RCC 7860 (cell line): ENCODE data around the gene CHD1.

Source experiments
- DNase-seq: peaks from one replicate; pipeline ENCODE4 v3.0.0-alpha.2; 2015; ENCODE audit warnings: low spot score
- FAIRE-seq: peaks from 2 replicates; lab custom pipeline; 2012; peaks lifted over from hg19 to GRCh38; lab: Jason Lieb, UNC

Gene CHD1

DNA sequence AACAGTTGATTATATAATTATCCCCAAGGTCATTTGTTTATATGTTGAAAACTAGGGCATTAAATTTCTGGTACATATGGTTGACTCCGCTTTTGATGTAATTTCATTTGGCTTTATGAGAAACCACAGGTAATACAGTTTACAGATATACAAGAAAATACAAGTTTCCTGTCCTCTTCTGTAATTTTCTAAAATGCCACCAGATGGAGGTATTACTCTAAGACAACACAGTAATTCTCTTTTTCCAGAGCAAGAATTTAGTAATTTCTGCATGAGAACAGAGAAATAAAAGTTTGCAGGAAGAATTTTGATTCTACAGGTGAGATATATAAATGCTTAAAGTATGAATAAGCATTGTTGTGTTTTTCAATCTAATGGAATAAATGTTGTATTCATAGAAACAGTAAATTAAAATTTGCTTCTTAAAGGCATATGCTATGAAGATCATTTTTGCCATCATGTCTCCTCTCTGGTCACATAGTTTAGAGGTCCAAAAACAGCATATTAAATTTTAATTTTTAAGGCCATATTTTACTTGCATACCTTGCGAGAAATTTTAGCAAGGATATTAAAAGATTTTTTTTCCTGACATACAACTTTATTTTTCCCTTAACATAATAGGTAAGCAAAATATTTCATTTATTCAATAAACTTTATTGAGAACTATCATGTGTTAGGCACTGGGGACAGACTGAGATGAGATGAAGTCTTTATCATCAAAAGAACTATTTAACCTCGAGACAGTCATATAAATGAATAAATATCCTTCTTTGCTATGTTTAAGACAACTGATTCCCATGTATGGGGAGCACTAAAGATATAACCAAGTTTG is 22.7 kb downstream of the CHD1 start:
- FAIRE-seq (peak; percentile 58), DNase-seq (peak; percentile 7)

DNA sequence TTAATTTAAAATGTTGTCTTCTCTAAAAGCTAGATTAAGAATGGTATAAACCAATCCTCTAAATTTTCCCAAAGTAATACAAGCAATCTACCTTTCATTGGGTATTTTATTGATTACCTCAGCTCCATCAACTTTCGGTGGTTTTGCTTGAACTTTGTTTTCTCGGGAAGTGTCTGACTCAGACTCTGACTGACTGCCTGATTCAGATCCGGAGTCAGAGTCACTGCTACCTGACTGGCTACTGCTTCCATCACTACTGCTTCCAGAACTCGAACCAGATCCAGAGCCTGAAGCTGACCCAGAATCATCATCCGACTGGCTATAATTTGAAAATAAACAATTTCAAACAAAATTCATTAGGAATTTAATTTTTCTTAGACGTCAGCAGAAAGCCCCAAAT is 24.0 kb downstream of the CHD1 start:
- peak; percentile 30 for DNase-seq
- no peak for FAIRE-seq

DNA sequence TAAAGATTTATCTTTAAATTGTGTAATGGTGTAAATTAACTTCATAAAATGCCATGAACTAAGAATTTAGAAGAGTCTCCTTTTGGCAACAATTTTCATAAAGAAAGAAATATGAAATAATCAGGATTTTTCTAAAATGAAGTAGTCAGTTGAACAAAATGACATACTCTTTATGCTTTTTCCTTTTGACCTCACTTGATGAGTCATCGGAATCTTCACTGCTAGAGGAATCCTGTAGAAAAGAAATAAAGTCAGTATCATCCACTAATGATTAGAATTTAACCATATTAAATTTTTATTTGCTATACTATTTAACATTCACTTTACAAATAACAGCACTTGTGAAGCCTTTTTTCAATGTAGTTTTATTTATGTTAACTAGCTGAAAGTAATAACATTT is 26.1 kb downstream of the CHD1 start:
- FAIRE-seq (peak; percentile 32), DNase-seq (no peak)

DNA sequence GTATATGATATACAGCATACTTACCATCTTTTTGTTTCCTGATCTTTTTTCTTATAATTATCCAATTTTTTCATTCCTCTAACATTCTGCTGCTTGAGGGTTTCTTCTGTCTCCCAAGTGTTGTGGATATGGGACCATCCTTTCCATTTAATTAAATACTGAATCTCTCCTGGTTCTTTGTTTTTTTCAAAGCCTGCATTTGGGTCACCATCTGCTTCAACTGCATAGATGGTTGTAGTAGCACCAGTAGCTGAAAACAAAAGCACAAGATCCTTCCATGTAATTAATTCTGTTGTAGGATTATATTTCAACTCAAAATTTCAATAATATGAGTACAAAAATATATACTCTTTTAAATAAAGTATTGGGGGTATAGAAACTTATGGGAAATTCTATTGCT is 29.4 kb downstream of the CHD1 start:
- FAIRE-seq (no peak), DNase-seq (no peak)

DNA sequence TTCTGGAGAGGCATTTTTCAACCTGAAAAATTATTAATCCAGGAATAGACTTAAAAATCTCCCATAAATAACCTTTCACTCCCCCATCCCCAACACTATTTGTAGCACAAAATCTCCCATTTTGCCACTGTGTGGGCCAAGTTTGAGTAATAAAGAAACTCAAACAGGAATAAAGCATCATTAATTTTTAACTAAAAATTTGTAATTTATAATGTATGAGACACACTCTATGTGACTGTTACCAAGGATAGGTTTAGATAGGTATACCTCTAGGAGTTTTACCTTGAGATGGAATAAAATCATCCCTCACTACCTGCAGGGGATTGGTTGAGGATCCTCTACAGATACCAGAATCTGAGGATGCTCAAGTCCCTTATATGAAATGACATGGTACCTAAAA is 30.1 kb downstream of the CHD1 start:
- no peak for FAIRE-seq
- no peak for DNase-seq

DNA sequence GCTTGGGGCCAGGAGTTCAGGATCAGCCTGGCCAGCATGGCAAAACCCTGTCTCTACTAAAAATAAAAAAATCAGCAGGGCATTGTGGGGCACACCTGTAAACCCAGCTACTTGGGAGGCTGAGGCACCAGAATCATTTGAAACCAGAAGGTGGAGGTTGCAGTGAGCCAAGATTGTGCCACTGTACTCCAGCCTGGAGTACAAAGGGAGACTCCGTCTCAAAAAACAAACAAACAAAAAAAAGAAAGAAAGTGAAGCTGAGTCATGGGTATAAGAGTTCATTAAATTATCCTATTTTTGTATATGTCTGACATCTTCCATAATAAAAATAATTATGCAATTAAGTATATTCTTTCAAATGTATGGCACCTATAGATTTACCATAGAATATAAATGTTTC is 37.2 kb downstream of the CHD1 start:
- no peak for FAIRE-seq
- no peak for DNase-seq

DNA sequence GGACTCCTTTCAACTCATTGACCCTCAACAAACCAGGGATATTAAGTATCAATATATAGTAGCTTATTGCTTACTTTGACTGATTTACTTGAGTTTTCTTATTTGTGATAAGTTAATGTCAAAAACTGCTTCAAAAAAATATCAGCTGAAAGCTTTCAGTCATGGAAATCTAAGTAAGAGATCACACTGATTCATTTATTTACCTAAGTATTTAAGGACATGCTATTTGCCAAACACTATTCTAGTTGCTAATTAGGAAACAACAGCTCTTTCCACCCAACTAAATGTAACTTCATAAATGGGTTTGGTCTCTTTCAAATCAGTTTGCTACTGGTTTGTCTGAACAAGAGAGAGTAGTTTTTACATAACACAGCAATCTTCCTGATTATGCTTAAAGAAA is 48.2 kb downstream of the CHD1 start:
- FAIRE-seq, result no peak
- no peak for DNase-seq

DNA sequence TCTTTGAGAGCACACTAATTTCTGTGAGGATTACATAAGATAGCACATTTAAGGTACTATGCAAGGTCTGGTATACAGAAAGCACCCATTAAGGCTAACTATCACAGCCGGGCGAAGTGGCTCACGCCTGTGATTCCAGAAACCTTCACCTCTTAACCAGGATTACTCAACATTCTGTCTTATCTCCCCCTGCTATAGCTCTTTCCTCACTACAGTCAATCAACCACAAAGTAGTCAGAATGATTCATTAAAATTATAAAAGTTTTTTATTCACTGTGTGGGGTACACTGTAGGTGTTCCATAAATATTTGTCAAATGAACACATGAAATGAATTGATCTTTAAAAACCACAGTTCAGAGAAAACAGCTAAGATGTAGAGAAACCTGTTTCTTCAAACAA is 48.7 kb downstream of the CHD1 start:
- DNase-seq, result peak; percentile 22
- FAIRE-seq, result peak; percentile 28

DNA sequence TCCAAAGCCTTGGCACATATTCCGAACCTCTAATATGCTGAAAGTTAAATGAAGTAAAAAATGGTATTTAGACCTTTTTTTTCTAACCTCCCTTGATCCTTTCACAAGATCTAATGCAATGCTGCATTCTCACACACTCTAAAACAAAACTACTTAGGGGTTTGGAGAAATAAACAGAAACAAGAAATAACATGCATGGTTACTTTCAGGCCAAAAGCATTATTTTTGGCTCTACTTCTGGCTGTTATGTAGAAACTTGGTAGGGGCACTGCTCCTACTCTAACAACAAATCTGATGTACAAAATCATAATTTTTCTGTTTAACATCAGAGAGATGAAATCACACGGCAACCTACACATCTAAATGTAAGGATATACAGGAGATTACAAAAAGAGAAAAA is 51.2 kb downstream of the CHD1 start:
- FAIRE-seq (no peak), DNase-seq (no peak)

DNA sequence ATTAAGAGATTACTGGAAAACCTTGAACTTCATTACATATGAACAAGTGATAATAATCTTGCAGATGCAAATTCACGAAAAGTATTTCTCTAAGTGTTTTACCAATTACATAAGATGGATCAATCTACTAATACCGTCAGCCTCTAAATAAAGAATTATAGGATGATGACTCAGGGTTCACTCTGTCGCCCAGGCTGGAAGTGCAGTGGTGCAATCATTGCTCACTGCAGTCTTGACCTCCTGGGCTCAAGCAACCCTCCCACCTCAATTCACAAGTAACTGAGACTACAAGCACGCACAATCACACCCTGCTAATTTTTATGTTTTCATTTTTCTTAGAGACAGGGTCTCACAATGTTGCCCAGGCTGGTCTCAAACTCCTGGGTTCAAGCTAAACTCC is 56.1 kb downstream of the CHD1 start:
- peak; percentile 12 for DNase-seq
- no peak for FAIRE-seq

DNA sequence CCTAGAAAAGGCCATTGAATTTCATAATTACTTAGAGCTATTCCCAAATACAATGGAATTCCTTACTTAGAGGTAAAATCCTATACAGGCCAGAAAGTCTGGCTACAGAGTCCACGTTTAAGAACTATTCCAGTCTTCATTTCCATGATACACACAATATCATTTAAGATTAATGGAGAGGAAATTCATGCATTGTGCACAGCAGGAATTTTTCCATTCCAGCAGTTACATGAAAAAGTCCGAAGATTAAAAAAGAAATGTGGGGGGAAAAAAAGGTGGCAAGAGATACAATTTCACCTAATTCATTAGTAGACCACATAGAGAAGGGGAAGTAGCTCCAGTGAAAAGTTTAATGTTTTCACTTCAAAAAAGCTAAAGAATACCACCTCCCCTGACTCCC is 63.1 kb downstream of the CHD1 start:
- DNase-seq (no peak), FAIRE-seq (peak; percentile 20)

DNA sequence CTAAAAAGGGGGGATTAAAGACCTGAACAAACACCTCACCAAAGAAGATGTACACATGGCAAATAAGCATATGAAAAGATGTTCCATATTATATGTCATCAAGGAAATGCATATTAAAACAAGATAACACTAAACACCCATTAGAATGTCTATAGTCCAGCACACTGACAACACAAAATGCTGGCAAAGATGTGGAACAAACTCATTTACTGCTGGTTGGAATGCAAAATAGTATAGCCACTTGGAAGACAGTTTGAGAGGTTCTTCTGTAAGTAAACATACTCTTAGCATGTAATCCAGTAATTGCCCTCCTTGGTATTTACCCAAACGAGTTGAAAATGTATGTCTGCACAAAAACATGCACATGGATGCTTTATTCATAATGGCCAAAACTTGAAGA is 81.8 kb downstream of the CHD1 start:
- FAIRE-seq, result no peak
- no peak for DNase-seq

DNA sequence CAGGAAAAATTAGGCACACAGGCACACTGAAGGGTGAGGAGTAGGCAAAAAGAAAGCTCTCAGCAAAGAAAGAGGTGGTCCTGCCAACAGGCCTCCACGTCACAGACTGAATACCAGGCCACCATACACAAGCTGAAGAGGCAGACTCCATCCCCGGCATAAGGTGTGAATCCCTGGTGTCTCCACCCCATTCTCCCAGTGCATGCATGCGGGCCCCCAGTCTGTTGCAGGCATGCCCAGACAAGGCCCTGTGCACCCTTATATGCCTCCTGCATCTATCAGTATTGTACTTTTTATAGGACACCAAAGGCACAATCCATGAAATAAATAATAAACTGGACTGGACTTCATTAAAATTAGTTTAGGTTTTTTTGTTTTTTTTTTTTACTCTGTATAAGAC is 82.3 kb downstream of the CHD1 start:
- DNase-seq (no peak), FAIRE-seq (no peak)

DNA sequence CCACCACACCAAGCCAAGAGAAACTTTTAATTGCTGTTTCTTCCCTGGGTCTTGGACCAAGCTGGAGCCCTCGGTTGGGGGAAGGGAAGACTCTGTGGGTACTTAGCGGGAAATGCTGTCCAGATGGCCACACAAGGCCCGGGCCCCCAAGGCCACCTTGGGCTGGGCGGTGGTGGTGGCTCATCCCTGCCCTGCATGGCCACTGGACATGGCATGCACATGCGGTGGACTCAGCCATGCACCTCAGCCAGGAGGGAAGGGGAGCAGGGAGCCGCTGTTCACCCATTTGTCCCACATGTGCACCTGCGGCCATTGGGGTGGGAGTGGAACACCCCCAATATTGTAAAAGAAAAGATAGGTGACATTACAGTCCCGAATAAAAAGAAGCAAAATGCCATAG is 82.9 kb downstream of the CHD1 start:
- DNase-seq, result no peak
- no peak for FAIRE-seq

DNA sequence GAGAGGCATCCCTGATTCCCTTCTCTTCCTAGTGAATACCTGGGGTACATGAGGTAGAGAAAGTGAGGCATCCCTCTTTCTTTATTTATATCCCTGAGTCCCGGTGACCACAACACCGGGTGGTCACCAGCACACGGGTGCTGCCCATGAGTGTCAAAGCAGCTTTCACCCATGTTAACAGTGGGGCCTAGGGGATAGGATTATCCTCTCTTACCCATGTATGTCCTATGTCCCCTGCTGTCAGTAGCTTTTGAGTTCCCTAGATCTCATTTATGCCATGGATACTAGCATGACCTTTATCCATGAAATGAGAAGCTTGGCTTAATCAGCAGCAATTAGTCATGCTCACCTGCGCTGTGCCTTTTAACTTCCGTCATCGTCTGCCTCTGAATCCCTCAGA is 83.9 kb downstream of the CHD1 start:
- FAIRE-seq (no peak), DNase-seq (no peak)

DNA sequence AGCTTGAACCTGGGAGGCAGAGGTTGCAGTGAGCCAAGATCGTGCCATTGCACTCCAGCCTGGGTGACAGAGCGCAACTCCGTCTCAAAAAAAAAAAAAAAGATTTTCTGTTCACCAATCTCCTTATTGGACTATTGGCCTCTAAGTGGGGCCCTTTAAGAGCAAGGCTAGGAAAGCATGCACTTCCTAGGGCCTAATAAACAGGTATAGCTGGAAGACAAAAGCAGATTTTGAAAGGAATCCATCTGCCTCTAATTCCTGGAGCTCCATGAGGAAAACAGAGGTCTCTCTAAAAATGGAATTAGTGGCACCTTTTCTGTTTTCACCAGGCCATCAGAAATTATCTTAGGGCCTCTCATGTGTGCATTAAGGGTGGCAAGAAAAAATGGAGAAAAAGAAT is 85.3 kb downstream of the CHD1 start:
- FAIRE-seq, result no peak
- no peak for DNase-seq

DNA sequence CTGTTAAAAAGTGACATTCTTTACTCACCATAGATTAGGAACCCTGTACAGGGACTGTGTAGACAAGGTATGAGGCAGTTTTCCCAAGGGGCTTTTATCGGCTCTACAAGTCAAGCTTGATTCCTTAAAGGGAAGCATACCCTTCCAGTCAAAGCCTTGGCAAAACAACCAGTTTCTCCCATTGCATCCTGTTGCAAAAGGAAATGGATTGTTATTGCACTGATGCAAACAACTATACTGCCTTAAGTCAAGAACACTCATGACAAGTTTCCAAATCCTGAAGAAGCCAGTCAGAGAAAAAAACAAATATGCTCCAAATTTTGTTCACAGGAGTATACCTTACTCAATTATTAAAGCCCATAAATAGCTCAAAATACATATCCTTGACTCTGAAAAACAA is 87.9 kb downstream of the CHD1 start:
- DNase-seq (no peak), FAIRE-seq (no peak)

DNA sequence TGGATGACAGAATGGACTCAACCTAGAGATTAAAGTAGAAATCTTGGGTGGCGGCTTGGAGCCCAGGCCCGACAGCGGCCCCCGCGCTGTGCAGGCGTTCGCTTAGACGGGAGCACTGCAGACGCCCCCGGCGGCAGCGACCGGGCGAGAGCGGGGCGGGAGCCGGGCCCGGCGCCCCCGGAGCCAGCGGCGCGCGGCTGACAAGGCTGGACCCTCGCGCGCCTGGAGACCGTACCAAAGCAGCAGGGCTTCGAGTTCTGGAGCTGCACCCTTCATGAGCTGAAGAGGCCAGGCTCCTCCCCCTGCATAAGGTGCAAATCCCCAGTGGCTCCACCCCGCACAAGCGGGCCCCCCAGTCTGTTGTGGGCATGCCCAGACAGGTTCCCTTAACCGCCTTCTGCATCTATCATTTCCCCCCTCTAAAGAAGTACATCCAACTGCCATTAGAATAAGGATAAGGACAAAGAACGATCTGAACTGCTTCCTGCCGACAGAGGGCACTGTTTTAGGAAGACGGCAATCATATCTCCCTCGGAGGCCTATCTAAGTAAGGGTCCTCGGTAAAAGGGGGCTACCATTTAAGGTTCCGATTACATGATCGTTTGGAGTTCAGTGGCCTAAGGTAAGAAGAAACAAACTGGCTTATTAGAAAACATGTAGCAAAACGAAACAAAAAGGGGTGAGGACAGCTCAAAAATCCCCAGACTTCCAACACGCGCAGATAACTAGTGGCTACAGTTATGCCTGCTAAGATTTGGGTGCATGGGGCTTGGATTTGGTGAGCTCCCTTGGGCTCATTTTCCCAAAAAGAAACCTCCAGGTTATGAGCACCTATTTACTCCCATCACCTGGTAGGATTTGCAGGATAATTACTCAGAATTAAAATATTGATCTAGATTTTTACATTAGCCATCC is 89.1 kb downstream of the CHD1 start:
- DNase-seq, result no peak
- FAIRE-seq, result no peak

DNA sequence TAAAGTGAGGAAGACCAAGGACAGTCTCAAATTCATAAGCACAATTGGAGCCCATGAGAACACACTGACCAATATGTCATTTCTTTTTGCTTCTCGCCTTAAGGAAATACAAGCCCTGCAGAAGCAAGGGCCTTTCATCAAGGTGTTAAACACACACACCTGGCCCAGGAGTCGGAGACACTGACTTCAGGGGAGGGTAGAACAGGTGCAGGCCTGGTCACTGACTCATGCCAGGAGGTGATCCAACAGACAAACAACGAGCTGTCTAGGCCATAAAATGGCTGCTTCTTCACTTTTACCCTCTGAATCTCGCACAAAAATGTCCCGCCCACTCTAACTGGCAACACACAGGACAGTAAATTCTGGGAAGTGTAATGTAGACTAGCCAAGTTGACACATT is 92.6 kb downstream of the CHD1 start:
- no peak for DNase-seq

DNA sequence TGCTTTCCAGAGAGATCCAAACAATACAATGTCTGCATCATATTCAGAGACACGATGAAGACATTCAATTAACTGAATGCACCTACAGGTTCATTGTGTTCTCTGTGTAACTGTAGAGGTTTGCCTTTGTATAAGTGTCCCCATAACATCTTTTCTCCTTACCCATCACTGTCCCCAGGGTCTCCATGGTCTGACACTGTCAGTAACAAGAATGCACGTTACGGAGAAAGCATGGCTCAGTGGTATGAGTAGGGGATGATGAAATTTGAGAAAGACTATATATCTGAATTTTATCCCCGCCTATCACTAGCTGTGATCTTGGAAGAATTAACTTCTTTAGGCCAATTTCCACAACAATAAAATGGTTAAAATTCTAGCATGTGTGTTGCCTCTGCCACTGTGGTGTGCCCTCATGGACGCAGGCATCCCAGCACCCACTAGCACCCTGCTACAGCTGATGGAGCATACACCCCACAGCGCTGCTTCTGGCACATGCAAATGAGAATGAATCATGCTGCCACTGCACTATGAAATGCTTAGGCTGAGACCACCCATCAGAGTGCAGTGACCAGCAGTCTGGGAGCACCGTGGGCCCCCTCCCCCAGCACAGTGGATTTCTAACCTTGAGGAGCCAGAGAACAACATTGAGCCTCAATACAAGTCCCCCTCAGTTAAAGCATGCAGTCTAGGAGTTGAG is 101.1 kb downstream of the CHD1 start:
- DNase-seq (no peak), FAIRE-seq (no peak)

More for the DNA sequence above, 92.6 kb downstream of the CHD1 start:
- FAIRE-seq, result no peak

DNA sequence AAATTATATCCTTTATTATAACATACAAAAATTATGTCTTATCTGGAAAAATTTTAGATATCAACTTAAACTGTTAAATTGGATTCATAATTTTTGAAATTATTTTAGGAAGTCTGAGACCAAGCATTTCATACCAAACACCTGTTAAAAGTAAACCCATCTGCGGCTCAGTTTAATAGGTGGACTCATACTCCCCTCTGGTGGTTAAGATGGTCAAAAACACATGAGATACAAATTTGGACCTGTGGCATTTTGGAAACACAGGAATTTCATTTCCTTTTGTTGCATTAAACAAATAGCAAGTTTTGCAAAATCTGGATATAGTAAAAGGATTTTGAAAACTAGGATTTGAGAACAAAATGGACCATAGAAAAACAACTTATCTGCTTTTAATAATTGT is 101.6 kb downstream of the CHD1 start:
- peak; percentile 55 for FAIRE-seq
- peak; percentile 7 for DNase-seq
